ENCODE measurements around the gene CUX1. TPM values are rescaled to one million over a fixed set of nuclear protein-coding genes. Genes with fewer than 3 reads are reported as not detected.

Gene CUX1
- total RNA-seq, 3 donors from 2014 or later, result 85.2 to 167 (median 120) TPM

- DNase-seq (no peak), ATAC-seq (peak; percentile 17)
- intact Hi-C loops (cut with DNase I, micrococcal nuclease), result no loop called here
- H3K36me3 ChIP-seq (ENCODE audit: low read depth), result no peaks in the 10 kb centered on the region
- no peaks in the 10 kb centered on the region for H3K4me1 ChIP-seq (ENCODE audit: low read depth)
- H3K4me3 ChIP-seq, result no peak overlapping the region
- no peak for TF ChIP-seq CTCF (IDR thresholded peaks at IDR 0.05)
- H3K9me3 ChIP-seq, result no peaks in the 10 kb centered on the region
Measured at GRCh38 chr7:101783381-101784181, 33.8 kb upstream of the CUX1 start.

- Histone ChIP-seq H3K4me1 (ENCODE audit: low read depth) (no peaks in the 10 kb centered on the region), H3K36me3 (ENCODE audit: low read depth) (no peaks in the 10 kb centered on the region), H3K9me3 (no peaks in the 10 kb centered on the region), H3K4me3 (no peak overlapping the region)
- intact Hi-C loops (cut with DNase I, micrococcal nuclease), result no loop called here
- DNase-seq, result no peak
- no peak for TF ChIP-seq CTCF (IDR thresholded peaks at IDR 0.05)
- ATAC-seq, result peak; percentile 57
Measured at GRCh38 chr7:101784292-101785127, 32.9 kb upstream of the CUX1 start.

GRCh38 chr7:101787864-101788263 lies 29.6 kb upstream of the CUX1 start:
- DNase-seq (no peak), ATAC-seq (no peak)
- Histone ChIP-seq H3K9me3 (no peaks in the 10 kb centered on the region), H3K36me3 (ENCODE audit: low read depth) (no peaks in the 10 kb centered on the region), H3K4me3 (no peak overlapping the region), H3K4me1 (ENCODE audit: low read depth) (no peaks in the 10 kb centered on the region)
- no peak for TF ChIP-seq CTCF (IDR thresholded peaks at IDR 0.05)
- intact Hi-C loops (cut with DNase I, micrococcal nuclease), result no loop called here

GRCh38 chr7:101788517-101788916 lies 28.9 kb upstream of the CUX1 start:
- no peak for DNase-seq
- ATAC-seq, result no peak
- Histone ChIP-seq H3K4me3 (no peak overlapping the region), H3K36me3 (ENCODE audit: low read depth) (no peaks in the 10 kb centered on the region), H3K9me3 (no peaks in the 10 kb centered on the region), H3K4me1 (ENCODE audit: low read depth) (no peaks in the 10 kb centered on the region)
- TF ChIP-seq CTCF (IDR thresholded peaks at IDR 0.05), result no peak
- intact Hi-C loops (cut with DNase I, micrococcal nuclease), result no loop called here

GRCh38 chr7:101790566-101791293 lies 26.7 kb upstream of the CUX1 start:
- TF ChIP-seq CTCF (IDR thresholded peaks at IDR 0.05), result no peak
- no peak for DNase-seq
- intact Hi-C loops (cut with DNase I, micrococcal nuclease), result no loop called here
- H3K4me1 ChIP-seq (ENCODE audit: low read depth), result no peaks in the 10 kb centered on the region
- H3K4me3 ChIP-seq, result no peak overlapping the region
- no peaks in the 10 kb centered on the region for H3K9me3 ChIP-seq
- ATAC-seq, result no peak
- no peaks in the 10 kb centered on the region for H3K36me3 ChIP-seq (ENCODE audit: low read depth)

Data from mucosa of descending colon (tissue), 3 donors.